ENCODE results near the gene RAD18. TPM values are rescaled to one million over a fixed set of nuclear protein-coding genes. Genes with fewer than 3 reads are reported as not detected.

Gene RAD18
- total and polyA plus RNA-seq, 4 donors, result 1.2 to 9.0 (median 4.3) TPM

DNA sequence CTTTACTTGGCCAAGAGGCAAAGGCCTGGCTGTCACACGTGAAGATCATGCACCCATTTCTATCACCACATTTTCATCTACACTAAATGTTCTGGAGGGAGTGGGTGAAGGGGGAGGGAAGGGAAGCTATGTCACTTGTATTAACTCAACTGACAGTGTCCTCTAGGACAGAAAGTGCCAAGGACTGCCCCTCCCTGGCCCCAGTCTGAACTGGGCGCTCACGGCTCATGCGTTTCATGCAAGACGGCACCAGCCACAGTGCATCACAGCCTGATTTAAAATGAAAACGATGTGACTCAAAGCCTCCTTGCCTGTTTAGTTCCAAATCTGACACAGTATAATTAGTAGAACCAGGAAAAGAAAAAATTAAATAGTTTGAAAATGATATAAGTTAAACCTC lies 20.8 kb upstream of the RAD18 start:
- peak; percentile 26 for DNase-seq (ENCODE audit: low spot score)
- WGBS, result 93% methylated on average over 6 of the region's 6 CpGs
- no peak overlapping the region for H3K27ac ChIP-seq (ENCODE audit: low read depth in 1 of 2, low read length in 2 of 2)
- H3K27me3 ChIP-seq (ENCODE audit: control insufficient read depth in 4 of 4, insufficient read depth in 4 of 4, low read length in 3 of 4), result no peaks in the 10 kb centered on the region
- no peak overlapping the region for H3K9ac ChIP-seq (ENCODE audit: low read depth in 1 of 2, low read length in 2 of 2)
- H3K4me3 ChIP-seq (ENCODE audit: low read depth in 1 of 3, low read length in 3 of 3), result no peak overlapping the region
- H3K36me3 ChIP-seq (ENCODE audit: control insufficient read depth in 4 of 4, insufficient read depth in 3 of 4, low read depth in 1 of 4, low read length in 3 of 4), result no peaks in the 10 kb centered on the region
- no peaks in the 10 kb centered on the region for H3K9me3 ChIP-seq (ENCODE audit: control insufficient read depth in 4 of 4, low read length in 3 of 4)
- no peak for TF ChIP-seq GABPA (IDR thresholded peaks at IDR 0.05 in 1 of 2, conservative IDR thresholded peaks at IDR 0.05 in 1 of 2)
- no peak for TF ChIP-seq SP1 (IDR thresholded peaks at IDR 0.05)
- no peak for TF ChIP-seq REST (IDR thresholded peaks at IDR 0.05)
- no peak for TF ChIP-seq HNF4A (conservative IDR thresholded peaks at IDR 0.05)
- no peak for TF ChIP-seq MAX (IDR thresholded peaks at IDR 0.05)
- TF ChIP-seq EGR1 (IDR thresholded peaks at IDR 0.05; ENCODE audit: low read depth in 2 of 2), result no peak
- no peak for TF ChIP-seq HNF4G (IDR thresholded peaks at IDR 0.05)
- no peak for TF ChIP-seq FOXA1 (IDR thresholded peaks at IDR 0.05)
- TF ChIP-seq RXRA (IDR thresholded peaks at IDR 0.05), result no peak
- TF ChIP-seq NR2F2 (IDR thresholded peaks at IDR 0.05), result no peak
- TF ChIP-seq JUND (IDR thresholded peaks at IDR 0.05), result no peak
- no peak for TF ChIP-seq FOXA2 (IDR thresholded peaks at IDR 0.05)
- peaks cover 0 to 6% (median 2%) of the 10 kb centered on the region in 4 donors for H3K4me1 ChIP-seq (ENCODE audit: control insufficient read depth in 4 of 4, insufficient read depth in 4 of 4, low read length in 3 of 4)

DNA sequence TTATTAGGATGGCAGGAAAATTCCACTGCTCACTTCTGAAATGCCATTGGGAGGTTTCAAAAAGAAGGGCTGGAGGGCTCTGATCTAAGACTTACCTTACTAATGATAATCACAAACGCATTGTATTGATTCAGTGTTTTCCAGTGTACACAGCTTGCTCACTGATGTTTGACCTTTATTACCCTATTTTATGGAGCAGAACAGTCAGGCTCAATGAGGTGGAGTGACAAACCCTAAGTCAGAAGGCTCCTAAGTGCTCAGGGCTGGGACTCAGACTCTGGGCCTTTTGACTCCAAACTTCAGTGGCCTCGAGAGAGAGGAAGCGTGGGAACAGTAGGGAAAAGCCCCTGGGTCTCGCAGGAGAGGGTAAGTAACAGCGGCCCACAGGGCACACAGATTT lies 20.3 kb upstream of the RAD18 start:
- no peak for DNase-seq (ENCODE audit: low spot score)
- H3K9ac ChIP-seq (ENCODE audit: low read depth in 1 of 2, low read length in 2 of 2), result no peak overlapping the region
- peaks cover 0 to 6% (median 2%) of the 10 kb centered on the region in 4 donors for H3K4me1 ChIP-seq (ENCODE audit: control insufficient read depth in 4 of 4, insufficient read depth in 4 of 4, low read length in 3 of 4)
- TF ChIP-seq EGR1 (IDR thresholded peaks at IDR 0.05; ENCODE audit: low read depth in 2 of 2) (no peak), NR2F2 (IDR thresholded peaks at IDR 0.05) (no peak), TAF1 (conservative IDR thresholded peaks at IDR 0.05) (no peak), RAD21 (IDR thresholded peaks at IDR 0.05) (no peak), CTCF (IDR thresholded peaks at IDR 0.05; ENCODE audit: low read depth, low read length, missing input control) (no peak), JUND (IDR thresholded peaks at IDR 0.05) (no peak), HNF4A (conservative IDR thresholded peaks at IDR 0.05) (no peak)
- TF ChIP-seq, protein P1, sequence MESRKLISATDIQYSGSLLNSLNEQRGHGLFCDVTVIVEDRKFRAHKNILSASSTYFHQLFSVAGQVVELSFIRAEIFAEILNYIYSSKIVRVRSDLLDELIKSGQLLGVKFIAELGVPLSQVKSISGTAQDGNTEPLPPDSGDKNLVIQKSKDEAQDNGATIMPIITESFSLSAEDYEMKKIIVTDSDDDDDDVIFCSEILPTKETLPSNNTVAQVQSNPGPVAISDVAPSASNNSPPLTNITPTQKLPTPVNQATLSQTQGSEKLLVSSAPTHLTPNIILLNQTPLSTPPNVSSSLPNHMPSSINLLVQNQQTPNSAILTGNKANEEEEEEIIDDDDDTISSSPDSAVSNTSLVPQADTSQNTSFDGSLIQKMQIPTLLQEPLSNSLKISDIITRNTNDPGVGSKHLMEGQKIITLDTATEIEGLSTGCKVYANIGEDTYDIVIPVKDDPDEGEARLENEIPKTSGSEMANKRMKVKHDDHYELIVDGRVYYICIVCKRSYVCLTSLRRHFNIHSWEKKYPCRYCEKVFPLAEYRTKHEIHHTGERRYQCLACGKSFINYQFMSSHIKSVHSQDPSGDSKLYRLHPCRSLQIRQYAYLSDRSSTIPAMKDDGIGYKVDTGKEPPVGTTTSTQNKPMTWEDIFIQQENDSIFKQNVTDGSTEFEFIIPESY (IDR thresholded peaks at IDR 0.05), result no peak
- H3K27ac ChIP-seq (ENCODE audit: low read depth in 1 of 2, low read length in 2 of 2), result no peak overlapping the region
- 76% methylated on average over 5 of the region's 5 CpGs for WGBS
- H3K9me3 ChIP-seq (ENCODE audit: control insufficient read depth in 4 of 4, low read length in 3 of 4), result no peaks in the 10 kb centered on the region
- H3K36me3 ChIP-seq (ENCODE audit: control insufficient read depth in 4 of 4, insufficient read depth in 3 of 4, low read depth in 1 of 4, low read length in 3 of 4), result no peaks in the 10 kb centered on the region
- H3K27me3 ChIP-seq (ENCODE audit: control insufficient read depth in 4 of 4, insufficient read depth in 4 of 4, low read length in 3 of 4), result no peaks in the 10 kb centered on the region
- H3K4me3 ChIP-seq (ENCODE audit: low read depth in 1 of 3, low read length in 3 of 3), result no peak overlapping the region

All from liver (tissue), 9 donors.